NT2/D1 (cell line): Measurements from ENCODE around the gene GAL3ST2.

Experiments used
- DNase-seq: peaks from one replicate; pipeline ENCODE4 v3.0.0-alpha.2; 2011; ENCODE audit warnings: low read depth, low spot score
- H3K27me3 ChIP-seq: 2 replicates; pipeline ENCODE4 v1.6.0; 2011; ENCODE audit warnings: mild to moderate bottlenecking; ENCODE audit not compliant: insufficient read length, insufficient read depth
- H3K36me3 ChIP-seq: 2 replicates; pipeline ENCODE4 v1.6.1; 2011; ENCODE audit warnings: mild to moderate bottlenecking, low read length, mixed read lengths; ENCODE audit not compliant: insufficient read depth, insufficient read length
- H3K4me1 ChIP-seq: 2 replicates; pipeline ENCODE4 v1.5.1; 2011; ENCODE audit not compliant: insufficient read depth, insufficient read length
- H3K4me3 ChIP-seq: 2 replicates; pipeline ENCODE4 v1.5.1; 2011; ENCODE audit warnings: low read depth; ENCODE audit not compliant: insufficient read length
- H3K9ac ChIP-seq: 2 replicates; pipeline ENCODE4 v1.6.0; 2011; ENCODE audit warnings: low read depth; ENCODE audit not compliant: insufficient read length
- H3K9me3 ChIP-seq: 2 replicates; pipeline ENCODE4 v1.5.1; 2011; ENCODE audit warnings: mild to moderate bottlenecking, low read length; ENCODE audit not compliant: insufficient read depth
- SUZ12 ChIP-seq: IDR thresholded peaks from 2 replicates; pipeline ENCODE4 v1.6.1; 2011; ENCODE audit not compliant: insufficient read length, insufficient read depth; ENCODE audit errors: extremely low read depth
- YY1 ChIP-seq: IDR thresholded peaks from 2 replicates; pipeline ENCODE4 v1.6.1; 2011; ENCODE audit not compliant: insufficient read length, insufficient read depth
- ZNF274 ChIP-seq: IDR thresholded peaks from 2 replicates; pipeline ENCODE4 v1.6.1; 2011; ENCODE audit warnings: mild to moderate bottlenecking, low read depth, low read length

GAL3ST2 gene

DNA sequence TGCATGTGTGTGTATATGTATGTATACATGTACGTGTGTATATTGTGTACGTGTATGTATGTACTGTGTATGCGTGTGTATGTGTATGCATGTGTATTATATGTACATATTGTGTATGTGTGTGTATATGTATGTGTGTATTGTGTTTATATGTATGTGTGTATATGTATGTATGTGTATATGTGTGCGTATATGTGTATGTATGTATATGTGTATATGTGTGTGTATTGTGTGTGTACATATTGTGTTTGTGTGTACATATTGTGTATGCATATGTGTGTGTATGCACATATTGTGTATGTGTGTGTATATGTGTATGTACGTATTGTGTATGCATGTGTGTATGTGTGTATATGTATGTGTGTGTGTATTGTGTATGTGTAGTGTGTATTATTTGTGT, 16.8 kb downstream of the GAL3ST2 start:
- Histone ChIP-seq H3K9me3 (peaks cover 29% of the 10 kb centered on the region), H3K4me1 (peaks cover 9% of the 10 kb centered on the region), H3K9ac (no peak overlapping the region), H3K4me3 (no peak overlapping the region), H3K27me3 (no peaks in the 10 kb centered on the region), H3K36me3 (no peaks in the 10 kb centered on the region)
- TF ChIP-seq SUZ12 (no peak), YY1 (no peak), ZNF274 (no peak)
- no peak for DNase-seq

DNA sequence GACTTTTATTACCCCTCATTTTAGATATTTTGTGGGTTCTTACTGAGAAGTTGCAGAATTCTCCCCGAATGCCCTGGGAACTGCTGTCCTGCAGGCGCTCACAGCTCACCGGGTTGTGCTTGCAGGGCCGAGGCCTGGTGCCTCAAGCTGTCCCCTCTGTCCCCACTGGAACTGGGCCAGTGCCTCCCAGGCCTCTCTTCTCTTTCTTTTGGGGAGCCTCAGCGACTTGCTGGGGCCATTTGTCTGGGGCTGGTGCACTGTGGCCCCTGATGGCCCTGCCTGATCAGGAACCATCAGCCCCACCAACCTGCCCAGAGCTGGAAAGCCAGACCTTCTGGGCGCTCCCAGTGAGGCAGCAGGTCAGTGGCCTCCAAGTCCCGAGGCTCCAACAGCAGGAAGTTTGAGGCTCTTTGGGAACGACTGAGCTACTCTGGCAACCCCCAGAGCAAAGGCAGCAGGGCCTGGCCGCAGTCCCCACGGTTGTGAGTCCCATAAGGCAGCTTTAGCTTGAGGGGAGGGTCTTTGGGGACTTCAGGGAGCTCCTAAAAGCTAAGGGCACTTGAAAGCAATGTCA, 17.7 kb downstream of the GAL3ST2 start:
- Histone ChIP-seq H3K27me3 (no peaks in the 10 kb centered on the region), H3K9me3 (peaks cover 20% of the 10 kb centered on the region), H3K36me3 (no peaks in the 10 kb centered on the region), H3K4me3 (no peak overlapping the region), H3K4me1 (peaks cover 13% of the 10 kb centered on the region), H3K9ac (no peak overlapping the region)
- TF ChIP-seq SUZ12: no peak
- no peak for TF ChIP-seq ZNF274
- no peak for TF ChIP-seq YY1
- DNase-seq: no peak

DNA sequence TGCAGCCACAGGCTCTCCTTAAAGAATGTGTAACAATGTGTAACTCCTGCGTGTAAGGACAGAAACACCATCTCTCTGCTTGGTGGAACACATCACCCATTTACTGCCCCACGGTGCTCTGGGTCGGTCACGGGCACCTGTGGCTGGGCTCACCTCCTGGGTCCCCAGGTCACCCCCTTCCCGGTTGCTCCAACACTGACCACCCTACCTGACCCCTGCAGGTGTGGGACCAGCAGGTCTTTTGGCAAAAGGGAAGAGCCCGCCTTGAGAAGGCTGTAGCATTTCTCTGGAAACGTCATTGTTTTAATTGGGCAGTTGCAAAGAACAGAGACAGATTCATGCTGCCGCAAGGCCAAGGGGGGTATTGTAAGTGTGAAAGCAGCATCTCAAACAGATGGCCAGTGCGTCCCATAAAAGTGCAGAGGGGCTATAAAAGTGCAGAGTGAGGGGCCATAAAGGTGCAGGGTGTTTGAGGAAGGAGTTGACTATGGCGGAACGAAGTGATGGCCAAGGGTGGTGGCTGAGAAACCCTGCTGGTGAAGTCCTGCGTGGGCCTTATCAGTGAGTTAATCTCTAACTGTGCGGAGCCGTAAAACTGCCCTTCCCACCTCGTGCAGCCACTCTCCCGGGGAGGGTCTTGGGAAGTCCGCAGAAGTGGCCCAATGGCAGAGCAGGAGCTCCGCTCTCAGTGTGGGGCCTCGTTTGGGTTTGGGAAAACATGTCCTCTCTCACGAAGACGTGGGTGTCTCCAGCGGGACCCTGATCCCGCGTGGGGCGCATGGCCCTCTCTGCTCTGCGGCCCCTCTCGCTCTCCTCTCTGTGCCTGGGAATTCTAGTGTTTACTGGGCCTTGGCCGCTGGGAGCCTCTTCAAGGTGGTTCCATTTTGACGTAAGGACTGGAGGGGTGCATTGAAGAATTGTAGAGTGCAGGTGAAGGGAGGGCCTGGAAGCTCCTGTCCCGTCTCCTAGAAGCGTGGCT, 18.7 kb downstream of the GAL3ST2 start:
- no peak overlapping the region for H3K4me3 ChIP-seq
- no peak overlapping the region for H3K9ac ChIP-seq
- no peaks in the 10 kb centered on the region for H3K36me3 ChIP-seq
- H3K9me3 ChIP-seq: peaks cover 11% of the 10 kb centered on the region
- TF ChIP-seq YY1 (no peak), ZNF274 (no peak)
- no peaks in the 10 kb centered on the region for H3K27me3 ChIP-seq
- peaks cover 13% of the 10 kb centered on the region for H3K4me1 ChIP-seq
- DNase-seq: no peak

DNA sequence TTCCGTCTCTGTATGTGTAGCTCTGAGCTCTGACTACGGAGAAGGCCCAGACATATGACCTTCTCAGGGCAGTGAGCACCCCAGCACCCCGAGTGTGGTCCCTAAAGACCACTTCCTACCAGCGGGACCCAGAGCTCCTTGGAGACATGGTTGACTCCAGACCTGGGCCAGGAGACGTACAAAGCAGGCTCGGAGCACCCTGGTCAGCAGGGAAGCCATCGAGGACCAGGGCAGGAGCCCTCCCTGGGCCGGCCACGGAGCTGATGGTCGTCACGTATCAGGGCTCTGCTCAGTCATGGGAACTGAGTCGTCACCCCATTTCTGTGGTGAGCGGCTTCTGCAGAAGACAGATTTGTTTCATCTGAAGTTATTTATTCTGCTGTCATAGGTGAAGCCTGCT, 19.6 kb downstream of the GAL3ST2 start:
- H3K4me1 ChIP-seq: peaks cover 16% of the 10 kb centered on the region
- no peaks in the 10 kb centered on the region for H3K36me3 ChIP-seq
- no peaks in the 10 kb centered on the region for H3K27me3 ChIP-seq
- no peak overlapping the region for H3K4me3 ChIP-seq
- TF ChIP-seq YY1 (no peak), ZNF274 (no peak), SUZ12 (no peak)
- DNase-seq: no peak
- H3K9me3 ChIP-seq: peaks cover 2% of the 10 kb centered on the region
- no peak overlapping the region for H3K9ac ChIP-seq

DNA sequence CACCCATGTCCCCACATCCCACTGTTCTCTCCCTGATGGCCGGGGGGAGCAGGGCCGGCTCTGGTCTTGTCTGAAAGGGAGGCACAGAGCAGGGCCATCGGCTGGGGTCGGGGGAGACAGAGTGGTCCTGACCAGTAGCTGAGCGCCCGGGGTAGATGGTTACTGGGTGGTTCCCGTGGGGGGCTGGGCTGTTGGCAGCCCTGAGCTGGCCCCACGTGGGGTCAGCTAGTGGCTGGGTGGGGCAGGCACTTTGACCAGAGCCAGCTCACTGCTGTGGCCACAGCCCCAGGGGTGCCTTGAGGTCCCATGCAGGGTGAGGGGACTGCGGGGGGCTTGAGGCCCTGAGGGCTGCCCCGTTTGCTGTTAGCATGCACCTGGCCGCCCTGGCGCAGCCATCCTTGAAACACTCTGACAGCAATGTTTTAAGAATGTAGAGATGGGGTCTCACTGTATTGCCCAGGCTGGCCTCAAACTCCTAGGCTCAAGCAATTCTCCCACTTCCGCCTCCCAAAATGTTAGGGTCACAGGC, 20.1 kb downstream of the GAL3ST2 start:
- Histone ChIP-seq H3K27me3 (no peaks in the 10 kb centered on the region), H3K36me3 (no peaks in the 10 kb centered on the region), H3K4me3 (no peak overlapping the region), H3K4me1 (peaks cover 21% of the 10 kb centered on the region), H3K9me3 (no peaks in the 10 kb centered on the region; the same call in 1 of the 2 replicates), H3K9ac (no peak overlapping the region)
- TF ChIP-seq SUZ12: no peak
- TF ChIP-seq YY1: no peak
- TF ChIP-seq ZNF274: no peak
- DNase-seq: no peak

DNA sequence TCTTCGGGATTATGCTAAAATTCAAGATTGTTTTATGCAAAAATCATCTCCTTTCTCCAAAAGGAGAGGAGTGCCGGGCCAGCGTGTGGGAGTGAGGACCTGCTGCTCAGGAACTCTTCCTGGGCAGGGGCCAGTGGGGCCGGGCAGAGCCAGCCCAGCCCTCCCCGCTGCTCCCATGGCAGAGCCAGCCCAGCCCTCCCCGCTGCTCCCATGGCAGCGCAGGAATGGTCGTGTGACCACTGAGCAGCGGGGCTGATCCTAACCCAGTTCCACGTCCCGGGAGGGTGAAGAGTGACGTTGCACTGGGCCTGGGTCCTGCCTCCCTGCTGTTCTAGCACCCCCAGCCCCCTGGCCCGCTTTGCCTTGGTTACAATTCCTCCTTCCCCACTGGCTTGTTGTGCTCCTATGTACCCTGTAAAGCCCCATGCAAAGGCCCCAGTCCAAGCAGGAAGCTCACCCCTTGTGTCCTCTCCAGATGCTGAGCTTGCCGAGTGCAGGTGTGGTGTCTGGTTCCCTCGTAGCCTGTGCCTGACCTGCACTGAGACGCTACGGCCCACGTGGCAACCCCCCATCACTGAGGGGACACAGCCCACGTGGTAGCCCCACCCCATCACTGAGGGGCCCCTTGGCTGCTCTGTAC, 20.9 kb downstream of the GAL3ST2 start:
- Histone ChIP-seq H3K9ac (no peak overlapping the region), H3K4me1 (peaks cover 23% of the 10 kb centered on the region), H3K36me3 (no peaks in the 10 kb centered on the region), H3K27me3 (no peaks in the 10 kb centered on the region), H3K4me3 (no peak overlapping the region), H3K9me3 (no peaks in the 10 kb centered on the region; the same call in 1 of the 2 replicates)
- no peak for DNase-seq
- no peak for TF ChIP-seq ZNF274
- no peak for TF ChIP-seq SUZ12
- no peak for TF ChIP-seq YY1
